SK-N-MC (cell line): ENCODE measurements around the gene PHKB.

ENCODE experiments used
- DNase-seq: peaks from one replicate; pipeline ENCODE4 v3.0.0-alpha.2; 2011; ENCODE audit warnings: low read depth, low spot score
- H3K27ac ChIP-seq: fragments of 200-600 bp; sonication (generic); 2 replicates; pipeline ENCODE4 v1.5.1; 2016; ENCODE audit warnings: mixed run types
- H3K36me3 ChIP-seq: fragments of 200-600 bp; sonication (generic); 2 replicates; pipeline ENCODE4 v1.6.1; 2017; ENCODE audit warnings: antibody characterized with exemption, low read length, mixed read lengths; ENCODE audit not compliant: insufficient read depth
- H3K4me3 ChIP-seq: fragments of 200-600 bp; sonication (generic); 2 replicates; pipeline ENCODE4 v1.5.1; 2016
- H3K9ac ChIP-seq: fragments of 200-600 bp; sonication (generic); 2 replicates; pipeline ENCODE4 v1.8.0; 2017; ENCODE audit warnings: mixed run types, mixed read lengths; ENCODE audit not compliant: insufficient read length
- H3K9me3 ChIP-seq: fragments of 200-600 bp; sonication (generic); 2 replicates; pipeline ENCODE4 v1.6.1; 2017; ENCODE audit warnings: low read depth, mild to moderate bottlenecking, antibody characterized with exemption, low read length, moderate library complexity, mixed read lengths
- EZH2 ChIP-seq: fragments of 200-600 bp; sonication (generic); IDR thresholded peaks from one replicate; pipeline ENCODE4 v1.6.1; 2017; ENCODE audit warnings: antibody characterized with exemption
- FOXP2 ChIP-seq: optimal IDR thresholded peaks from 2 replicates; pipeline ENCODE3; 2011; ENCODE audit warnings: mild to moderate bottlenecking, moderate library complexity; ENCODE audit not compliant: insufficient read depth; ENCODE audit errors: extremely low read length, control extremely low read depth
- POLR2AphosphoS5 ChIP-seq: IDR thresholded peaks from 2 replicates; pipeline ENCODE4 v1.6.1; 2012; ENCODE audit warnings: mild to moderate bottlenecking, low read depth, low read length, borderline replicate concordance

Gene PHKB

GRCh38 chr16:47728205-47728604 lies 267.1 kb downstream of the PHKB start:
- H3K27ac ChIP-seq, result no peak overlapping the region
- DNase-seq, result no peak
- no peaks in the 10 kb centered on the region for H3K36me3 ChIP-seq
- H3K9ac ChIP-seq, result no peak overlapping the region
- no peaks in the 10 kb centered on the region for H3K9me3 ChIP-seq
- TF ChIP-seq EZH2 (no peak), FOXP2 (no peak), POLR2AphosphoS5 (no peak)
- H3K4me3 ChIP-seq, result no peak overlapping the region

- Histone ChIP-seq H3K4me3 (no peak overlapping the region), H3K27ac (no peak overlapping the region), H3K9ac (no peak overlapping the region), H3K36me3 (no peaks in the 10 kb centered on the region), H3K9me3 (no peaks in the 10 kb centered on the region)
- no peak for DNase-seq
- no peak for TF ChIP-seq FOXP2
- no peak for TF ChIP-seq POLR2AphosphoS5
- TF ChIP-seq EZH2, result no peak
Observed at GRCh38 chr16:47729701-47730100, 268.6 kb downstream of the PHKB start.

GRCh38 chr16:47731252-47731651 lies 270.1 kb downstream of the PHKB start:
- Histone ChIP-seq H3K4me3 (no peak overlapping the region), H3K36me3 (no peaks in the 10 kb centered on the region), H3K27ac (no peak overlapping the region), H3K9me3 (no peaks in the 10 kb centered on the region), H3K9ac (no peak overlapping the region)
- no peak for DNase-seq
- TF ChIP-seq POLR2AphosphoS5, result no peak

DNA sequence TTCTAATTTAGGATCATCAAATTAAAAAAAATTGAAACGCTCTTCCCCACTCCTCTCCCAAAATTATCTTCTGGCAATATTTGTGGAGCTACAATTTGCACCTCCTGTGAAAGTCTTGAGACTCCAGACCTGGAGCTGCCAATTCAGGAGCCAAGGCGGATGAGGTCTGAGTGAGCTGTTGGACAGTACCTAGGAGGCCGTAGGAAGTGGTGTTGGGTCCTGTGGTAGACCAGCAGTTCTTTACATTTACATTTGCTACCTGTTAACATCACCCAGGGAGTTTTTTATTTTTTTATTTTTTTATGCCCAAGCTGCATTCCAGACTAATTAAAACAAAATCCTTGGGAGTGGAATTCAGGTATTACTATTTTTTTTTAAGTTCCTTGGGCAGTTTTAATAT lies 271.0 kb downstream of the PHKB start:
- Histone ChIP-seq H3K27ac (no peak overlapping the region), H3K9me3 (no peaks in the 10 kb centered on the region), H3K36me3 (no peaks in the 10 kb centered on the region), H3K9ac (no peak overlapping the region), H3K4me3 (no peak overlapping the region)
- TF ChIP-seq EZH2 (no peak), FOXP2 (no peak), POLR2AphosphoS5 (no peak)
- no peak for DNase-seq

DNA sequence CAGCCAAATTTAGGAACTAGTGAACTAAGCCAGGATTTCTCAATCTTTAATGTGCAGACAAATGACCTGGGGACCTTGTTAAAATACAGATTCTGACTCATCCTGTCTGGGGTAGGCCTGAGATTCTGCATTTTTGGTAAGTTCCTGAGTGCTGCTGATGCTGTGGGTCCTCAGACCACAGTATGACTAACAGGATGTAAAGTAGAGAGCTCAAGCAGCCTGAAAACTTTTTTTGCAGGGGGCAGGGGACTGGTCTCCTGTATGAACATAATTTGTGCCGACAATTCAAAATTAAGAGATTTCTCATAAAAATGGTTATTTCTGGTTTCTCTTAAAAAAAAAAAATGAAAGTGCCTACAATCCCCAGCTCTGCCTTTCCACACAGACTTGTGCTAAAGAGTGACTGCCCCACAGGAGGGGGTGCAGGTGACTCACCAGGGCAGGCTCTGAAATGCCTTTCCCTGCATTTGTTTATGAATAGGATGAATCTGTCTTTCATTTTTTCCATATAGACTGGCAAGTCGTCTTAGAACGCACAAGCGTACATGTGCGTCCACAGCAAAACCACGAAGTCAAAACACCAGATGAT lies 271.5 kb downstream of the PHKB start:
- TF ChIP-seq EZH2 (no peak), FOXP2 (no peak), POLR2AphosphoS5 (no peak)
- Histone ChIP-seq H3K9ac (no peak overlapping the region), H3K4me3 (no peak overlapping the region), H3K27ac (no peak overlapping the region), H3K9me3 (no peaks in the 10 kb centered on the region), H3K36me3 (no peaks in the 10 kb centered on the region)
- no peak for DNase-seq

- TF ChIP-seq FOXP2, result no peak
- TF ChIP-seq POLR2AphosphoS5, result no peak
- no peak for TF ChIP-seq EZH2
- Histone ChIP-seq H3K9ac (no peak overlapping the region), H3K9me3 (no peaks in the 10 kb centered on the region), H3K36me3 (no peaks in the 10 kb centered on the region), H3K4me3 (no peak overlapping the region), H3K27ac (no peak overlapping the region)
- no peak for DNase-seq
Observed at GRCh38 chr16:47734081-47734857, 273.1 kb downstream of the PHKB start.

- H3K9ac ChIP-seq, result no peak overlapping the region
- TF ChIP-seq EZH2, result no peak
- TF ChIP-seq FOXP2, result no peak
- no peak for DNase-seq
- no peaks in the 10 kb centered on the region for H3K36me3 ChIP-seq
- H3K4me3 ChIP-seq, result no peak overlapping the region
- no peaks in the 10 kb centered on the region for H3K9me3 ChIP-seq
- H3K27ac ChIP-seq, result no peak overlapping the region
Observed at GRCh38 chr16:47734987-47735594, 274.0 kb downstream of the PHKB start.

- TF ChIP-seq EZH2, result no peak
- no peak for DNase-seq
- Histone ChIP-seq H3K9ac (no peak overlapping the region), H3K9me3 (no peaks in the 10 kb centered on the region), H3K4me3 (no peak overlapping the region), H3K36me3 (no peaks in the 10 kb centered on the region), H3K27ac (no peak overlapping the region)
Observed at GRCh38 chr16:47750371-47750770, 289.2 kb downstream of the PHKB start.
